ENCODE data around the gene DUT.

DUT gene

GRCh38 chr15:48371550-48371949 is 40.3 kb downstream of the DUT start:
- no peak for DNase-seq

- DNase-seq: no peak
Measured at GRCh38 chr15:48371961-48372360, 40.7 kb downstream of the DUT start.

- no peak for DNase-seq
Measured at GRCh38 chr15:48373821-48374451, 42.7 kb downstream of the DUT start.

- no peak for DNase-seq
Measured at GRCh38 chr15:48374472-48374871, 43.2 kb downstream of the DUT start.

- DNase-seq: no peak
Measured at GRCh38 chr15:48375767-48376166, 44.5 kb downstream of the DUT start.

- no peak for DNase-seq
Measured at GRCh38 chr15:48380198-48380597, 49.0 kb downstream of the DUT start.

GRCh38 chr15:48381861-48382260 is 50.6 kb downstream of the DUT start:
- no peak for DNase-seq

GRCh38 chr15:48383031-48383430 is 51.8 kb downstream of the DUT start:
- no peak for DNase-seq

- no peak for DNase-seq
Measured at GRCh38 chr15:48384616-48385015, 53.4 kb downstream of the DUT start.

- DNase-seq: no peak
Measured at GRCh38 chr15:48385031-48385830, 54.0 kb downstream of the DUT start.

GRCh38 chr15:48388016-48388851 is 57.0 kb downstream of the DUT start:
- no peak for DNase-seq

GRCh38 chr15:48388910-48389309 is 57.7 kb downstream of the DUT start:
- DNase-seq: no peak

GRCh38 chr15:48389691-48390143 is 58.5 kb downstream of the DUT start:
- no peak for DNase-seq

GRCh38 chr15:48391950-48392349 is 60.7 kb downstream of the DUT start:
- DNase-seq: no peak

GRCh38 chr15:48392356-48392755 is 61.1 kb downstream of the DUT start:
- DNase-seq: no peak
